Keratinocyte (primary cell): ENCODE measurements around the gene HOXA1. TPM values are rescaled to one million over a fixed set of nuclear protein-coding genes. Genes with fewer than 3 reads are reported as not detected.

Experiments
- DNase-seq: peaks from one replicate; pipeline ENCODE4 v3.0.0-alpha.2; 2011; ENCODE audit warnings: low read depth, missing footprints, low spot score
- FAIRE-seq: peaks from 2 replicates; lab custom pipeline; 2011; peaks lifted over from hg19 to GRCh38; lab: Jason Lieb, UNC
- H2AFZ ChIP-seq: 2 replicates; pipeline ENCODE4 v1.6.0; 2012; ENCODE audit warnings: low read length, control low read depth, inconsistent platforms; ENCODE audit not compliant: control insufficient read depth
- H3K27ac ChIP-seq: 2 replicates; pipeline ENCODE4 v1.5.1; 2011; ENCODE audit warnings: low read length; ENCODE audit not compliant: control insufficient read depth, insufficient read depth
- H3K27me3 ChIP-seq: 3 replicates; pipeline ENCODE4 v1.6.0; 2011; ENCODE audit warnings: low read length; ENCODE audit not compliant: control insufficient read depth, insufficient read depth; ENCODE audit errors: extremely low read depth
- H3K36me3 ChIP-seq, 2 experiments: 2 replicates in 1 of 2; 3 replicates in 1 of 2; pipeline ENCODE4 v1.5.1; 2011; ENCODE audit warnings: low read length in 2 of 2, mild to moderate bottlenecking in 1 of 2; ENCODE audit not compliant: control insufficient read depth in 2 of 2, insufficient read depth in 2 of 2; ENCODE audit errors: extremely low read depth in 1 of 2
- H3K4me1 ChIP-seq: 3 replicates; pipeline ENCODE4 v1.5.1; 2011; ENCODE audit warnings: low read length; ENCODE audit not compliant: control insufficient read depth, insufficient read depth; ENCODE audit errors: extremely low read depth
- H3K4me2 ChIP-seq: 3 replicates; pipeline ENCODE4 v1.6.0; 2011; ENCODE audit warnings: low read depth, low read length; ENCODE audit not compliant: control insufficient read depth, insufficient read depth; ENCODE audit errors: extremely low read depth
- H3K4me3 ChIP-seq, 3 experiments: fragments of 200-600 bp in 1 of 3; sonication (generic) in 1 of 3; 2 replicates in 2 of 3; 3 replicates in 1 of 3; pipeline ENCODE4 v1.5.1; 2011 to 2016; ENCODE audit warnings: low read length in 3 of 3, mild to moderate bottlenecking in 3 of 3, control low read depth in 2 of 3, inconsistent platforms in 1 of 3, low read depth in 1 of 3, mixed read lengths in 1 of 3, mixed run types in 1 of 3, moderate library complexity in 1 of 3; ENCODE audit not compliant: control insufficient read depth in 2 of 3, insufficient read depth in 2 of 3; ENCODE audit errors: extremely low read depth in 1 of 3
- H3K79me2 ChIP-seq: 2 replicates; pipeline ENCODE4 v1.6.0; 2012; ENCODE audit warnings: low read length; ENCODE audit not compliant: control insufficient read depth, insufficient read depth
- H3K9ac ChIP-seq: 3 replicates; pipeline ENCODE4 v1.6.0; 2011; ENCODE audit warnings: low read length; ENCODE audit not compliant: control insufficient read depth, insufficient read depth; ENCODE audit errors: extremely low read depth
- H3K9me1 ChIP-seq: 3 replicates; pipeline ENCODE4 v1.6.0; 2011; ENCODE audit warnings: low read length; ENCODE audit not compliant: control insufficient read depth, insufficient read depth; ENCODE audit errors: extremely low read depth
- H3K9me3 ChIP-seq: 2 replicates; pipeline ENCODE4 v1.5.1; 2012; ENCODE audit warnings: low read depth, low read length; ENCODE audit not compliant: control insufficient read depth
- H4K20me1 ChIP-seq: 3 replicates; pipeline ENCODE4 v1.6.0; 2011; ENCODE audit warnings: low read length; ENCODE audit not compliant: control insufficient read depth, insufficient read depth; ENCODE audit errors: extremely low read depth
- CTCF ChIP-seq, 3 experiments: IDR thresholded peaks in 1 of 3; conservative IDR thresholded peaks in 1 of 3; optimal IDR thresholded peaks in 1 of 3; 2 replicates in 2 of 3; 3 replicates in 1 of 3; pipeline versions ENCODE3 to v1.5.1; 2011; ENCODE audit warnings: low read length in 3 of 3, mild to moderate bottlenecking in 3 of 3, moderate library complexity in 2 of 3, control low read depth in 1 of 3, inconsistent platforms in 1 of 3; ENCODE audit not compliant: insufficient read depth in 2 of 3; ENCODE audit errors: extremely low read depth in 1 of 3
- EZH2 ChIP-seq: IDR thresholded peaks from one replicate; pipeline ENCODE4 v1.6.1; 2012; ENCODE audit warnings: inconsistent platforms, mild to moderate bottlenecking, low read length, moderate library complexity
- dilution Hi-C: fragments of 300-500 bp; cut with MboI; formaldehyde crosslinking; loops from one replicate; pipeline ENCODE4 v1.7.0; 2020; ENCODE audit warnings: low sequenced_read_pairs; ENCODE audit not compliant: extremely low pct_ligation_motif_present
- polyA plus RNA-seq, 5 experiments: library from polyadenylated mRNA; depleted of rRNA in 3 of 5; stranded (reverse) in 3 of 5; stranded (forward) in 1 of 5; unstranded in 1 of 5; fragments of >200 nt; gene quantifications; 1 replicate in 1 of 5; 2 replicates in 3 of 5; 3 replicates in 1 of 5; pipeline versions ENCODE4 v1.2.1 to v1.2.3, GENCODE V29; 2011 to 2012; ENCODE audit warnings: missing spikeins in 2 of 5, low read depth in 1 of 5, low replicate concordance in 1 of 5

Gene HOXA1
- polyA plus RNA-seq, 1 donor (not counting 4 experiments of a cell fraction or from before 2014, with no cell fraction given): 11.9 TPM

GRCh38 chr7:27101171-27101956 is 5.6 kb upstream of the HOXA1 start:
- dilution Hi-C loops: no loop called here
- DNase-seq (no peak), FAIRE-seq (no peak)
- peak overlapping the region; percentile 79 for H3K27ac ChIP-seq
- no peak overlapping the region for H2AFZ ChIP-seq
- peaks cover 49% of the 10 kb centered on the region for H3K4me1 ChIP-seq
- peaks cover 0 to 17% of the 10 kb centered on the region in 2 experiments for H3K36me3 ChIP-seq
- TF ChIP-seq CTCF (optimal IDR thresholded peaks at IDR 0.05 in 1 of 3, IDR thresholded peaks at IDR 0.05 in 1 of 3, conservative IDR thresholded peaks at IDR 0.05 in 1 of 3; ENCODE audit: extremely low read depth in 1 of 3, insufficient read depth in 2 of 3, low read length in 3 of 3) (no peak), EZH2 (no peak)
- peak overlapping the region; percentile 25 to 79 (median 75) for H3K4me3 ChIP-seq
- no peaks in the 10 kb centered on the region for H4K20me1 ChIP-seq
- H3K9ac ChIP-seq: peak overlapping the region; percentile 81
- H3K27me3 ChIP-seq: no peaks in the 10 kb centered on the region
- no peaks in the 10 kb centered on the region for H3K9me1 ChIP-seq
- no peaks in the 10 kb centered on the region for H3K9me3 ChIP-seq
- peaks cover 63% of the 10 kb centered on the region for H3K79me2 ChIP-seq
- H3K4me2 ChIP-seq: peak overlapping the region; percentile 97

DNA sequence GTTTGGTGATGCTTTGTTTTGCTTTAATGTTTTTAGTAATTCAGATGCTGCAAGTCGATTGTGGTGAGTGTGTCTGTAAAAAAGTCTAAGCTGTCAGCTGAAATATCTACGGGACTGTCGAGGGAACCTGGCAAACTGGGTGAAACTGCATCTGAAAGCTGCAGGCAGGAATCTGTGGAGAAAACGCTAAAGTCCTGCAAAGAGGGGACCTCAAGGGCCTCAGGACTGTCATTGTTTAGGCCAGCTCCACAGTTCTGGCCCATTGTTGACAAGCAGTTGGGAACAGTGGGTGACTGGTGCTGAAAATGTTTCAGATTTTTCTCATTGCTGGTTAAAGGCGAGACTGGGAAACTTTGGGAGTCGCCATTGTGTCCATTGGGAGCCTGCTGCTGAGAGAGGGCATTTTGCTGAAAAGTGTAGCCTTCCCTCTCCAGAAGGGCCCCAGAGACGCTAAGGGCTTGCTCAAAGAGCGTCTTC is 4.9 kb upstream of the HOXA1 start:
- peak overlapping the region; percentile 79 for H3K27ac ChIP-seq
- no peaks in the 10 kb centered on the region for H4K20me1 ChIP-seq
- dilution Hi-C loops: no loop called here
- H2AFZ ChIP-seq: no peak overlapping the region
- DNase-seq (no peak), FAIRE-seq (no peak)
- peaks cover 0 to 17% of the 10 kb centered on the region in 2 experiments for H3K36me3 ChIP-seq
- H3K27me3 ChIP-seq: no peaks in the 10 kb centered on the region
- peak overlapping the region; percentile 81 for H3K9ac ChIP-seq
- peak overlapping the region in 2 of 3 experiments; percentile 75 to 79 for H3K4me3 ChIP-seq
- H3K79me2 ChIP-seq: peaks cover 65% of the 10 kb centered on the region
- no peak for TF ChIP-seq EZH2
- no peak for TF ChIP-seq CTCF (optimal IDR thresholded peaks at IDR 0.05 in 1 of 3, IDR thresholded peaks at IDR 0.05 in 1 of 3, conservative IDR thresholded peaks at IDR 0.05 in 1 of 3; ENCODE audit: extremely low read depth in 1 of 3, insufficient read depth in 2 of 3, low read length in 3 of 3)
- no peaks in the 10 kb centered on the region for H3K9me3 ChIP-seq
- peak overlapping the region; percentile 97 for H3K4me2 ChIP-seq
- peaks cover 49% of the 10 kb centered on the region for H3K4me1 ChIP-seq
- no peaks in the 10 kb centered on the region for H3K9me1 ChIP-seq
